Liver (tissue), 9 donors: ENCODE results near the gene MFSD6L. TPM values are rescaled to one million over a fixed set of nuclear protein-coding genes. Genes with fewer than 3 reads are reported as not detected.

ENCODE experiments used
- DNase-seq: peaks from one replicate; pipeline ENCODE4 v3.0.0-alpha.2; 2017; ENCODE audit warnings: low spot score
- H3K27ac ChIP-seq, 2 donors: one replicate each; pipeline ENCODE4 v1.7.0; 2013; ENCODE audit warnings: inconsistent platforms in 2 of 2, low read length in 2 of 2, control low read depth in 1 of 2, low read depth in 1 of 2, mild to moderate bottlenecking in 1 of 2
- H3K27me3 ChIP-seq, 4 donors: one replicate each; pipeline versions ENCODE4 v1.6.1 to v1.7.0; 2013; ENCODE audit warnings: low read length in 3 of 4, inconsistent platforms in 1 of 4, mild to moderate bottlenecking in 1 of 4, moderate library complexity in 1 of 4; ENCODE audit not compliant: control insufficient read depth in 4 of 4, insufficient read depth in 4 of 4
- H3K36me3 ChIP-seq, 4 donors: one replicate each; pipeline versions ENCODE4 v1.6.1 to v1.7.0; 2013; ENCODE audit warnings: low read length in 3 of 4, mild to moderate bottlenecking in 3 of 4, low read depth in 1 of 4, moderate library complexity in 1 of 4; ENCODE audit not compliant: control insufficient read depth in 4 of 4, insufficient read depth in 3 of 4
- H3K4me1 ChIP-seq, 4 donors: one replicate each; pipeline versions ENCODE4 v1.6.1 to v1.7.0; 2013; ENCODE audit warnings: low read length in 3 of 4, mild to moderate bottlenecking in 3 of 4, moderate library complexity in 1 of 4; ENCODE audit not compliant: control insufficient read depth in 4 of 4, insufficient read depth in 4 of 4
- H3K4me3 ChIP-seq, 3 donors: one replicate each; pipeline versions ENCODE4 v1.6.1 to v1.7.0; 2013; ENCODE audit warnings: low read length in 3 of 3, control low read depth in 1 of 3, low read depth in 1 of 3, mild to moderate bottlenecking in 1 of 3
- H3K9ac ChIP-seq, 2 donors: one replicate each; pipeline ENCODE4 v1.7.0; 2013; ENCODE audit warnings: low read length in 2 of 2, mild to moderate bottlenecking in 2 of 2, moderate library complexity in 2 of 2, control low read depth in 1 of 2, low read depth in 1 of 2
- H3K9me3 ChIP-seq, 4 donors: one replicate each; pipeline versions ENCODE4 v1.6.1 to v1.7.0; 2013; ENCODE audit warnings: low read length in 3 of 4; ENCODE audit not compliant: control insufficient read depth in 4 of 4
- CTCF ChIP-seq: fragments of 150-350 bp; IDR thresholded peaks from 2 replicates; pipeline ENCODE4 v1.5.1; 2017; ENCODE audit warnings: improper control_type of control experiment, low read depth, low read length; ENCODE audit not compliant: missing input control
- EGR1 ChIP-seq, 2 donors: IDR thresholded peaks; 2 replicates each; pipeline ENCODE4 v1.6.1; 2016 to 2018; ENCODE audit warnings: antibody characterized with exemption in 2 of 2, low read depth in 2 of 2
- FOXA1 ChIP-seq: IDR thresholded peaks from 2 replicates; pipeline ENCODE4 v1.6.1; 2016; ENCODE audit warnings: antibody characterized with exemption
- FOXA2 ChIP-seq: IDR thresholded peaks from 2 replicates; pipeline ENCODE4 v1.6.1; 2016; ENCODE audit warnings: antibody characterized with exemption
- GABPA ChIP-seq, 2 donors: IDR thresholded peaks in 1 of 2; conservative IDR thresholded peaks in 1 of 2; 2 replicates each; pipeline ENCODE4 v1.6.1; 2016; ENCODE audit warnings: antibody characterized with exemption in 2 of 2, mild to moderate bottlenecking in 1 of 2, moderate library complexity in 1 of 2
- HNF4A ChIP-seq, 2 donors: conservative IDR thresholded peaks; 2 replicates each; pipeline ENCODE4 v1.6.1; 2016; ENCODE audit warnings: antibody characterized with exemption in 2 of 2, mild to moderate bottlenecking in 2 of 2
- HNF4G ChIP-seq: IDR thresholded peaks from 2 replicates; pipeline ENCODE4 v1.6.1; 2016; ENCODE audit warnings: antibody characterized with exemption
- JUND ChIP-seq, 2 donors: IDR thresholded peaks; 2 replicates each; pipeline ENCODE4 v1.6.1; 2016; ENCODE audit warnings: antibody characterized with exemption in 2 of 2
- NR2F2 ChIP-seq: IDR thresholded peaks from 2 replicates; pipeline ENCODE4 v1.6.1; 2016; ENCODE audit warnings: antibody characterized with exemption
- RAD21 ChIP-seq, 2 donors: IDR thresholded peaks; 2 replicates each; pipeline ENCODE4 v1.6.1; 2016; ENCODE audit warnings: antibody characterized with exemption in 2 of 2, mild to moderate bottlenecking in 2 of 2
- RXRA ChIP-seq, 2 donors: IDR thresholded peaks; 2 replicates each; pipeline ENCODE4 v1.6.1; 2017 to 2018; ENCODE audit warnings: antibody characterized with exemption in 2 of 2, mild to moderate bottlenecking in 1 of 2
- SP1 ChIP-seq: IDR thresholded peaks from 2 replicates; pipeline ENCODE4 v1.6.1; 2018; ENCODE audit warnings: antibody characterized with exemption, mild to moderate bottlenecking
- TAF1 ChIP-seq: conservative IDR thresholded peaks from 2 replicates; pipeline ENCODE4 v1.6.1; 2016; ENCODE audit warnings: antibody characterized with exemption, mild to moderate bottlenecking
- YY1 ChIP-seq: IDR thresholded peaks from 2 replicates; pipeline ENCODE4 v1.6.1; 2016; ENCODE audit warnings: antibody characterized with exemption, mild to moderate bottlenecking
- WGBS: extraction: QIAGEN DNeasy Blood & Tissue Kit; methylation state at CpG from one replicate; pipeline ENCODE4 v1.1.7; 2013; 5-methylcytosine and 5-hydroxymethylcytosine counted together
- polyA plus RNA-seq, 2 donors: library from polyadenylated mRNA; stranded (reverse) in 1 of 2; unstranded in 1 of 2; fragments of 200-250 nt in 1 of 2; fragments of >200 nt in 1 of 2; fragmentation: Nextera tagmentation in 1 of 2; extraction: Ambion mirVana in 1 of 2; gene quantifications; one replicate each; pipeline versions ENCODE4 v1.2.1 to v1.2.3, GENCODE V29; 2013 to 2015
- total RNA-seq, 2 donors: library from RNA; depleted of rRNA; stranded (reverse); fragments of >200 nt; gene quantifications; one replicate each; pipeline ENCODE4 v1.2.3, GENCODE V29; 2014
- TF ChIP-seq, protein P1 (sequence below): IDR thresholded peaks from 2 replicates; pipeline ENCODE4 v1.6.1; 2016; ENCODE audit warnings: antibody characterized with exemption
- TF ChIP-seq, protein P2 (sequence below): IDR thresholded peaks from 2 replicates; pipeline ENCODE4 v1.6.1; 2016; ENCODE audit warnings: antibody characterized with exemption
- TF ChIP-seq, protein P3 (sequence below): IDR thresholded peaks from 2 replicates; pipeline ENCODE4 v1.6.1; 2016; ENCODE audit warnings: antibody characterized with exemption
- donor health status: healthy.
- donor health status: healthy.
- donor health status: healthy.
- donor health status: healthy.
- donor health status: healthy.

The MFSD6L gene
- total and polyA plus RNA-seq, 4 donors = 0.03 to 0.25 (median 0.05) TPM; not detected in 1

DNA sequence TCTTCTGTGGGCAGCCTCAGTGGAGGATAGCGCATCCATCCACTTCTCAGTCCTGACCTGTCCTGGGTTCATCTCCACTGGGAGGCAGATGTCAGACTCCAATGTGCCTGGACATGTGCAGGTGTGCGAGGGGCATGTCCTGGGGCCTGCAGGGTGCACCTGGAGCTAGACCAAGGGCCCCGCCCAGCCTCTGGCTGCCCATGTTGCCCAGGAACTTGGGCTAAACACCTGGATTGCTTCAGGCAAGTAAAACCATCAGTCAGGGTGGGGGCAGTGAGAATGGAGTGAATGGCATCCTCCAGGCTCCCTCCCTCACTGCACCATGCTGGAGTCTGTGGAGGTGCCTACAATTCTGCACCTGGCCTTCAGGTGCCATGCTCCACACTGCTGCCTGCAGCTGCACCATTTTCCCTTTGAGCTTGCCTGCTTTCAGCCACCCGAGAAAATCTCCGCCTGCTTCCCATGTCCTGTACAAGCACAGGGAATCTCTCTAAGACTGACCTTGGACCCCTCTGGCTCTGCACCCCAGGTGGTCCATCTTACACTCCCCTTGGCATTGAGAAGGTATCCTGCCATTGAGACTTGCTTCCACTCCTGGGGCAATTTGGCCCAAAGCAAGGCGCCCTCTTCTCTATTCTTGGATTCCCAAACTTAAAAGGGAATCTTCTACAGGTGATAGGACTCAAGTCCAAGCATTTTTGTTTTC lies 2.1 kb upstream of the MFSD6L start:
- Histone ChIP-seq H3K9me3 (no peaks in the 10 kb centered on the region), H3K4me3 (no peak overlapping the region), H3K27ac (no peak overlapping the region), H3K4me1 (peaks cover 0 to 4% (median 2%) of the 10 kb centered on the region in 4 donors), H3K9ac (no peak overlapping the region), H3K27me3 (peaks cover 0 to 4% (median 0%) of the 10 kb centered on the region in 4 donors), H3K36me3 (no peaks in the 10 kb centered on the region)
- DNase-seq = no peak
- no peak for TF ChIP-seq CTCF
- TF ChIP-seq YY1 = no peak
- TF ChIP-seq NR2F2 = no peak
- TF ChIP-seq HNF4G = no peak
- no peak for TF ChIP-seq EGR1 (IDR thresholded peaks at IDR 0.05; ENCODE audit: low read depth in 2 of 2)
- no peak for TF ChIP-seq RAD21 (IDR thresholded peaks at IDR 0.05)
- TF ChIP-seq HNF4A (conservative IDR thresholded peaks at IDR 0.05) = no peak
- TF ChIP-seq RXRA (IDR thresholded peaks at IDR 0.05) = no peak
- no peak for TF ChIP-seq SP1
- TF ChIP-seq, protein P1, sequence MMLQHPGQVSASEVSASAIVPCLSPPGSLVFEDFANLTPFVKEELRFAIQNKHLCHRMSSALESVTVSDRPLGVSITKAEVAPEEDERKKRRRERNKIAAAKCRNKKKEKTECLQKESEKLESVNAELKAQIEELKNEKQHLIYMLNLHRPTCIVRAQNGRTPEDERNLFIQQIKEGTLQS = no peak
- TF ChIP-seq TAF1 = no peak
- TF ChIP-seq, protein P2, sequence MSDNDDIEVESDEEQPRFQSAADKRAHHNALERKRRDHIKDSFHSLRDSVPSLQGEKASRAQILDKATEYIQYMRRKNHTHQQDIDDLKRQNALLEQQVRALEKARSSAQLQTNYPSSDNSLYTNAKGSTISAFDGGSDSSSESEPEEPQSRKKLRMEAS = no peak
- TF ChIP-seq JUND (IDR thresholded peaks at IDR 0.05) = no peak
- no peak for TF ChIP-seq FOXA1
- TF ChIP-seq, protein P3, sequence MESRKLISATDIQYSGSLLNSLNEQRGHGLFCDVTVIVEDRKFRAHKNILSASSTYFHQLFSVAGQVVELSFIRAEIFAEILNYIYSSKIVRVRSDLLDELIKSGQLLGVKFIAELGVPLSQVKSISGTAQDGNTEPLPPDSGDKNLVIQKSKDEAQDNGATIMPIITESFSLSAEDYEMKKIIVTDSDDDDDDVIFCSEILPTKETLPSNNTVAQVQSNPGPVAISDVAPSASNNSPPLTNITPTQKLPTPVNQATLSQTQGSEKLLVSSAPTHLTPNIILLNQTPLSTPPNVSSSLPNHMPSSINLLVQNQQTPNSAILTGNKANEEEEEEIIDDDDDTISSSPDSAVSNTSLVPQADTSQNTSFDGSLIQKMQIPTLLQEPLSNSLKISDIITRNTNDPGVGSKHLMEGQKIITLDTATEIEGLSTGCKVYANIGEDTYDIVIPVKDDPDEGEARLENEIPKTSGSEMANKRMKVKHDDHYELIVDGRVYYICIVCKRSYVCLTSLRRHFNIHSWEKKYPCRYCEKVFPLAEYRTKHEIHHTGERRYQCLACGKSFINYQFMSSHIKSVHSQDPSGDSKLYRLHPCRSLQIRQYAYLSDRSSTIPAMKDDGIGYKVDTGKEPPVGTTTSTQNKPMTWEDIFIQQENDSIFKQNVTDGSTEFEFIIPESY = no peak
- TF ChIP-seq FOXA2 = no peak
- no peak for TF ChIP-seq GABPA (IDR thresholded peaks at IDR 0.05 in 1 of 2, conservative IDR thresholded peaks at IDR 0.05 in 1 of 2)
- WGBS = 86% methylated on average over 6 of the region's 6 CpGs

GRCh38 chr17:8800656-8801055 lies 1.5 kb upstream of the MFSD6L start:
- TF ChIP-seq HNF4G = no peak
- no peak for TF ChIP-seq FOXA2
- no peak for TF ChIP-seq JUND (IDR thresholded peaks at IDR 0.05)
- TF ChIP-seq FOXA1 = no peak
- Histone ChIP-seq H3K27me3 (peaks cover 0 to 4% (median 0%) of the 10 kb centered on the region in 4 donors), H3K9ac (no peak overlapping the region), H3K4me3 (no peak overlapping the region), H3K27ac (no peak overlapping the region), H3K4me1 (peaks cover 0 to 4% (median 2%) of the 10 kb centered on the region in 4 donors), H3K9me3 (no peaks in the 10 kb centered on the region), H3K36me3 (no peaks in the 10 kb centered on the region)
- WGBS = 77% methylated on average over 2 of the region's 2 CpGs
- DNase-seq = no peak
